HG03378 (cell line): ENCODE data around the gene XG.

Experiments
- ATAC-seq: cut with Tn5 transposase; IDR thresholded peaks from one replicate; pipeline ENCODE4 v1.9.1; 2021; ENCODE audit warnings: mild to moderate bottlenecking, moderate library complexity; ENCODE audit not compliant: unreplicated experiment

Gene XG

GRCh38 chrX:2862404-2862803 is 110.6 kb downstream of the XG start:
- ATAC-seq = no peak

- no peak for ATAC-seq
These were observed 111.8 kb downstream of the XG start for GRCh38 chrX:2863646-2864045.
